NCI-H82 treated with DMSO at 0.1 percent for 48 hours (cell line): ENCODE measurements around the gene NR2F1.
A peak's percentile ranks its signal among the peaks of the same experiment; 100 is the strongest.

ENCODE experiments used
- DNase-seq: peaks from one replicate; lab custom pipeline; 2025; ENCODE audit not compliant: unreplicated experiment; lab: John Stamatoyannopoulos, UW

Gene NR2F1

DNA sequence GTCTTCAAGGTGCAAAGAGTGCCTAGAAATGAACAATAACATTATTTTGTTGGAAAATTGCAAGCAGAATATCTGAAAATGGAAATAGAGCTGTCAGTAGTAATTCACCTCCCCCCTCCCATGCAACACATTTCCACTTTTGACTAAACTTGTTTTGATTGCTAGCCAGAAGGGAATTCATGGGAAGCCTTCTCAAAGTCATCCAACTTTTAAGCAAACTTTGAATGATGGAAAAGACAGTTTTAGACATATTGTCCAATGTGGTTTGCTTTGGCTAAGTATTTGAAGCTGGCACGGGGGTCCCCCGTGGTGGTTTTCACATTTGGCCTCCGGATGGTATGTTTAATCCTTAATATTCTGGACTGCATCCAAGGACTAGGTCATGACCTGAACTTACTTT lies 7.5 kb downstream of the NR2F1 start:
- DNase-seq: no peak

DNA sequence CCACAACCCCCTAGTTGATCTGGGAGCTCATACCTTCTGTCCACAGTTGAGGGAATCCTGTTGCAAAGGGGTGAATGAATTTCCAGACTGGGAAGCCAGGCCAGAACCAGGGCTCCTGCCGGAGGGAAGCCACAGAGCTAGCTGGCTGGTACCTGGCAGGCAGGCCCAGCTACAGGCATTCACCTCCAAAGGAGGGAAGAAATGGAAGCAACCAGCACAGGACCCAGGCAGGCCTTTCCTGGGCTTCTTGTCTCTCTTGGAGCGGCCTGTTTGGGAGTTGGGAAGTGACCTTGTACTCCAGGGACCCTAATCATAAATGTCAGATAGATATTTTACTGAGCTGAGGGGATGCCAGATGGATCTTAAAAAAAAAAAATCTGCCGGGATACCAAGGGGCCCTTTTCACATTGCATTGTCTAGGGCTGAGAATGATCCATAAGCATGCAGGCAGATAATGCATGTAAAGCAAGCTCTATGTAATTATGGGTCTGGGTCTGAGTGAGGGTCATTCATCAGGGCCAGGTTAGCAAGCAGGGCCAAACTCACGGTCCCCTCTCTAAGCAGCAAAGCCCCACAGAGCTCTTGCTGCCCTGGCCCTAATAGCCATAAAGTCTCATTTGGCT lies 8.4 kb downstream of the NR2F1 start:
- no peak for DNase-seq

DNA sequence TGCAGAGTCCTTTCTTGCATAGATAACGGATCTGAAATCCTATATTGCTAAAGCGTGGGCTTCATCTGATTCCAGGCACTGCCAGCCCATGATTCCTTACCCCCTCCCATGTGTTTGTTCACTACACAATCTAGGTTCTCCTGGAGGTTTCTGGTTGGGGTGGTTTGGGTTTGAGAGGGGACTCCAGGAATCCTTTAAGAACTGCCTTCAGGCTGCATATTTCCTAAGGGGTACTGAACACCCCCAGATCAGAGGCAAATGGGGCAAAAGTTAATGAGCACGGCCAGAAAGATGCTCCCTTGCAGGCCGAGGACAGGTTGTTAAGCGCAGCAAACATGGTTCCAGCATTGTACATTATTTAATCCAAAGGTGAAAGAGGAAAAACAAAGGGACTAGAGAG lies 9.9 kb downstream of the NR2F1 start:
- no peak for DNase-seq

DNA sequence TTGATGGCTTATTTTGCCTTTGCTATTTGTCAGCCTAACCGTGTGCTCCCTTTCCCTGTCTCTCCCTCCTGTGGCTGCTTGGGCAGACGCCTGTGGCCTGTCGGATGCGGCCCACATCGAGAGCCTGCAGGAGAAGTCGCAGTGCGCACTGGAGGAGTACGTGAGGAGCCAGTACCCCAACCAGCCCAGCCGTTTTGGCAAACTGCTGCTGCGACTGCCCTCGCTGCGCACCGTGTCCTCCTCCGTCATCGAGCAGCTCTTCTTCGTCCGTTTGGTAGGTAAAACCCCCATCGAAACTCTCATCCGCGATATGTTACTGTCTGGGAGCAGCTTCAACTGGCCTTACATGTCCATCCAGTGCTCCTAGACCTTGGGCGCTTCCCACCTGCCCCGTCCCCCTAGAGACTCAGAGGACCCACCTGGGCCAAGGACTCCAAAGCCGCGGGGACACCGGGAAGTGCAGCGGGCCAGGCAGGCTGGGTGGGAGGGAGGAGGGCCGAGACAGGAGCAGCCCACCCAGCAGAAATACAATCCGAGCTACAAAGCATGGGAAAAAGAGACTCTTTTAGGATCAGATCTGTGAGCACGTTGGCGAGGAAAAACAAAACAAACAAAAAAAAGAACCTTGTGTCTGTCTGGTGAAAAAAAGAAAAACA lies 10.6 kb downstream of the NR2F1 start:
- DNase-seq: no peak

DNA sequence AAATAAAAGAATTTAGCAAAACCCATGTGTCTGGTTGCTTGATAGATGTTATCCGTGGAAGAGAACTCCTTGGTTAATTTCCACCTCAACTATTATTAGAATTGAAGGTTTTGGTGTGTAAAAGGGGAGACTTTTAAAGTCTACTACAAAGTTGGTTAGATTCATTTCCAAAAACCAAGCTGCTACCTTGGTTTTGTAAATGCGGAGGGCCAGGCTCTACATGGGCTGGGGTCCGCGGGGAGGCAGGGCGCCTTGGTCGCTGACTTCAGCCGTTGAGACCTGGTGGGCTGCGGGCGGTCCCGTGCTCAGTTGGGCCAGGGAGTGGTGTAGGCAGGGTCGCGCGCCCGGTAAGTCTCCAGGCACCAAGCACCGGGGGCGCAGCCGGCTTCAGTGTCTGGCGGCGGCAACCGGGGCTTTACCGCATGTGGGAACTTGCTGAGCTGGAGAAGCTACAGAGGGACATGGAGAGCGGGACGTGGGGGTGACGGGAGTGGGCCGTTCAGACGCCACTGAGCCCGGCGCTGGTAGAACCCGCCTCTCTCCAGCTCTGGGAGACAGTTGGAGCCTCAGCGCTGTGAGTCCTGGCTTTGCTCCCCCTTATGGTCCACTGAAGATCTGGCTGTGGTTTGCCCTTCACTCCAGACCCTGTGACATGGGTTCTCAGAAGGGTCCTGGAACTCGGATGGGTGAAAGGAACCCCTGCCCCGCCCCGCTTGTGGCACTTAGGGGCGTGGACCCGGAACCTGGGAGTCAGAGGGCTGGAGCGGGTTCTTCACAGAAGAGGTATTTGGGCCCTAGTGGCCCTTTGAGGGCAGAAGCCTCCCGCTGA lies 11.8 kb downstream of the NR2F1 start:
- no peak for DNase-seq

DNA sequence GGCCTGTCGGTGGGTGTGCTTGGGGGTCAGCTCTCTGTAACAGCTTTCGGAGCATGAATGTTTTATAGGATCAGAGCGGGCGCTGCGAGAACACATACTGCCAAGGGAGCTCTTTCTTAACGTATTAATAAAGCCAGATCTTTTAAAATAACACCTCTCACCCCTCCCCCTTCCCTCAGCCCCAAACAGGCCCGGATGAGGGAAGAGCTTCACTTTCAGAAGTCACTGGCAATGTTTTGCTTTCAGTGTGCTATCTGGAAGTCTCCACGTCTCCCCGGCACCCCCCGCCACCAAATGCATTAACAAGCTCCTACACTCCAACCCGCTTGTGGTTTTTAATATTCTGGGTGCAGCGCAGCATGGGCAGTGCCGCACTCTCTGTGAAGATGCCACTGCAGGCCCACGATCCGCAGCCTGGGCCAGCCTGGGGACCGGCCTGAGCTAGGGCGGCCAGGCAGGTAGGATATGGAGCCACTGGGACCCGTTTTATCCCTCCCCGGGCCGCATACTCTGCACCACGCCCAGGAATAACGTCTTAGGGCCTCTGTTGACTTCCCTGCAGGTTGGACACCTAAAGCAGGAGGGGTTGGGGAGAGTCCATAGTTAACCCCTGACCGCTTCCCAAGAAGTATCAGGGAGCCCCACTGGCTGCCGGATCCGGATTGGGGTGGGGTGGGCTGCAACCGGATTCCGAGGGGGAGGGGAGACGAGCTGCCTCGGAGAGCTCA lies 12.6 kb downstream of the NR2F1 start:
- DNase-seq: no peak

DNA sequence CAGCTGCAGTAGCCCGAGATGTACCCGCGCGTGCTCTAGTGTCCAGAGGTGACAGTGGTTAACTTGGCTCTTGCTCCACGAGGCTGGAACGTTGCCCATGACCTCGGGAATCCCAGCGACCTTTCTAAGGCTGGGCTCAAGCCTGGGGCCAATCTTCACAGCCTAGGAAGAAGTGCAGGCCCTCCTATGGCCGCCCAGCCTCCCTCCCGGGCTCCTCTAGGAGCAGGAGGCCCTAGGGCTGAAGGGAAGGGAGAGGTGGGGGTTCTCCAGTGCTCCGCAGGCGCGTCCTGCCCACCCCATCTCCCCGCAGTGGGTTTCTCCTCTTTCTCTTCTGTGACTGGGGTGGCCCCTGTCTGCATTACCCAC lies 13.3 kb downstream of the NR2F1 start:
- no peak for DNase-seq

DNA sequence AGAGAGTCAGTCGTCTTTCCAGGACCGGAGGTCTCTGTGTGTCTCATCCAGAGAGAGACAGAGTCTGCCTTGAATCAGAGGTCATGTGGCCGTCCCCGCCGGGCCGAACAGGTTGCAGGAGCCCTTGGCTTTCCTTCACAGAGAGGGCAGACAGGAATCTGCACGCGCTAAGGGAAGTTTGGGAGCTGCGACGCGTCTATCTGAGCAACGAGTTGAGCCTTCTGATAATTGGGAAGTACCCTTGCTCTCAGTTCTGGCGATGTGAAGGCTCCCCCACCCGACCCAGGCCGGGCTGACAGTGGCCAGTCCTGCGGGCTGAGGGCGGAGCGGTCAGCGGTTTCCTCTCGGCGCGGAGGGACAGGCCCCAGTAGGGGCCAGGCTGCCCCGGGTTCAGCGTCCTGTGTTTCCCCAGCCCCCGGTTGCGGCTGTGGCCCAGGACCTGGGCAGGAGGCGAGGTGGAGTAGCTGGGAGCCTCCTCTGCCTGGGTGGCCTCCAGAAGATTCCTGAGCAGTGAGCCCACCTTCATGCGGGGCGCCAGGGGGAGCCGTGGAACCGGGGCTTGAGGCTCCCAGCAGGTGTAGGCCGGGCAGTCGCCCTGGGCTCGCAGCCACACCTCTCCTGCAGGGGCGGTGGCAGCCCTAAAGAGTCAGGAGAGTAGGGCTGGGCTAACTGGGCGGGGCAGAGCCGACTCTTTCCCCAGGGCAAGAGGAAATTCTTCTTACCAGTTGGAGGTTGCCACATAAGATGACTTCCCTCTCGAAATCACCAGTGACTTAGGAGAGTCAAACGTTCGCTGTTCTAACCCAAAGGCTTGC lies 13.9 kb downstream of the NR2F1 start:
- DNase-seq: no peak

DNA sequence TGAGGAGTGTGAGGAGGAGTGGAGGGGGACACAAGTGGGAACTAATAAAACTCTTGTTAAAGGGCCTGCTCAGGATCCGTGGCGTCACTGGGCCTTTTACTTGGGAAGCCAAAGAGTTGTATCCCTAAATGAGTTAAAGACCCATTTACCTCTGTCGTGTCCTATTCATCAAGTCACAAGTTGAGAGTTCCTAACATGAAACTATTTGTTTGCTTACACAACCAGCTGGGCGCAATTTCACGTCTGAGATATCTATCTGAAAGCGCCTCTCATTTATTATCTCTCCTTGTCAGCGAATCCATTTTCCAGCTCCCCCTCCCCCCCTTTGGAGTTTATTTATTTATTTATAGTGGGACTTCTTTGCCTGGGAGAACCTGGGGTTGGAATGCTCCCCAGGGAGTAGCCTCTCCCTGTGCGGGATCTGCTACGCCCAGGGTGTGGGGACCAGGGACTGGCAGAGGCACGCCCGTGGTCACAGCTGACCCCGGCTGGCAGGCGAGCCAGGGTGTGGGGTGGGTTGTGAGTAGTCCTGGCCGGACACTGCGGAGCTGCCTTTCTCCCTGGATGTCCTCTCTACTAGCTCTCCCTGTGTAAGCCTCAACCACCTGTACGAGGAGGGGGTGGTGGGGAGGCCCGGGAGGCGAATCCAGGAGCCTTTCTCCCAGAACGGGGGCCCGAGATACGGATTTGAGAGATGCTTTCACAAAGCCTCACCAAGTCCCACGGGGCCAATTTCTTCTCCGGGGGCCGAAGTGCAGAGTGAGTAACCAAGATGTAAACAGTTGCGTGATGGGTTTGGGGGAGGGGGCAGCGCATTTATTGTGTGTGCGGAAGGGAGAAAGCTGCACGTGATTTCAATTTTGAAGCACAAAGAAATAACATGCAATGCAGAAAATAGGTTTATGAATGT lies 15.3 kb downstream of the NR2F1 start:
- DNase-seq: no peak

DNA sequence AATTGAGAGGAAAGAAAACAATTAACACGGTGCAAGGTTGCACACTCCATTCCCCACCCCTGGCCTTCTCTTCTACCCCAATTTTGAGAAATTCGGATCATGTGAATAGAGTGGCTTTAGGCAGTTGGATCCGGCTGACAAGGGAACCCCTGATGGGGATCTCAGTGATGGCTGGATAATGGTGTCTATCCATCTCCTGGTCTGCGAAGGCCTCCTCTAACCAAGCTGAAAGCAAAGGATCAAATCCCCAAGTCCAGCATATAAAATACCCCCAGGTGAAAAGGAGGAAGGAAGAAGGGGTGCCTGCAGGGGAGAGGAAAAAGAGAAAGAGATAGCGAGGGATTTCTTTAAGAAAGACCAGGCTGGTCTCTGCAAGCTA lies 16.0 kb downstream of the NR2F1 start:
- DNase-seq: no peak

DNA sequence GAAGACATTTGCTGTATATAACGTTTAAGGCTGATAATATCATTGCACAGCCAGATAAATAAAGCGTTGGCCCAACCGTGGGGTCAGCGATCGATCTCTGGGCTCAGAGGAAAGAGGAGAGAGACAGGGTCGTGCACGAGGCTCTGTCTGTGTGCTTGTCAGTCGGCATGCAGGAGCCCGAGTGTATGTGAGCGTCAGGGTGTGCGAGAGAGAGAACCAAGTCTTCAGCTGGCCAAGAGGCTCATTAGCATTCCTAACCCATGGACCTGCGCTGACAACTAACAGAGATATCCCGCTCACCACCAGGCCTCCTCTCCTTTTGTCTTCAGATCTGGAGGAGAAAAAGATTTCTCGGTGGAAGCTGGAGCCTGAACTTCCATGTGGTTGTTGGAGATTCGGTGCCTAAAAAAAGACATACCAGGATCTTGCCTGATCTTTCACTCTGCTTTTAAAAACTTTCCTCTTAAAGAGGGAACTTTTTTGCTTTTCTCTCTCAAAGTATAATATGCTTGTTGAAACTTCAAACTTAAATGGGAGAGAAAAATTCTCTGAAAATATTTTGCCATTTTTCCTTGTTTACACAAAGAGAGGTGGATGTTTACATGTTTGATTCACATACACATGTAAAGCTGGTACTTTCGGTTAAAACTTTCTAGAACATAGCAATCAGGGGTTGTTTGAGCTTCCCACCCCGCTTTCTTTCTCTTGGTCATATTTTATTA lies 16.5 kb downstream of the NR2F1 start:
- DNase-seq: no peak

DNA sequence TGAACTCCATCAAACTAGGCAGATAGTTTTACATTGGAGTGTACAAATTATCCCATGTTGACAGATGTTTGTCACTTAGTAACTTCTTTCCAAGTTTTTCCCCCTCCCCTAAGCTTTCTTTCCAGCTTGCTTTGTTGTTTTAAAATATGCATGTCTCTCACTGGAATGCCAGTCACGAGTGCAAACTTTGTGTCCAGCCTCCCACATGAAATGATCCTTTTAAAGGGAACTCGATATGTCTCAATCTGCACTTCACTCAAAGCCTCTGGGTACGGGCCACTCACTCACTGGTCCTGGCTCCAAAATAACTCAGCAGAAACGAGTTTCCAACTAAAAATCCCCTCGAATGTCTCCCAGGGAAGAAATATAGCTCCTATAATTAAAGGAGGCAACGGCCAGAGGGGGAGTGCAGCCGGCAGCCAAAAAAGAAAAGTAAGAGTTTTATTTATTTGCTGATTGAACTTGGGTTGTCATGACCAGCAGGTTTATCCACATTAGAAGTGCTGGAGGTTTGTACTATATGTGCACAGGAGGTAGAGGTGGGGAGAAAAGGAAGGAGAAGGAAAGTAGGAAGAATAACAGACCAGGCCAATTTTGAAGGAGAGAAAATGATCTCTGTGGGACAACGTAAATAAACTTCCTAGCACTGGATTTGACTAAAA lies 17.5 kb downstream of the NR2F1 start:
- no peak for DNase-seq

DNA sequence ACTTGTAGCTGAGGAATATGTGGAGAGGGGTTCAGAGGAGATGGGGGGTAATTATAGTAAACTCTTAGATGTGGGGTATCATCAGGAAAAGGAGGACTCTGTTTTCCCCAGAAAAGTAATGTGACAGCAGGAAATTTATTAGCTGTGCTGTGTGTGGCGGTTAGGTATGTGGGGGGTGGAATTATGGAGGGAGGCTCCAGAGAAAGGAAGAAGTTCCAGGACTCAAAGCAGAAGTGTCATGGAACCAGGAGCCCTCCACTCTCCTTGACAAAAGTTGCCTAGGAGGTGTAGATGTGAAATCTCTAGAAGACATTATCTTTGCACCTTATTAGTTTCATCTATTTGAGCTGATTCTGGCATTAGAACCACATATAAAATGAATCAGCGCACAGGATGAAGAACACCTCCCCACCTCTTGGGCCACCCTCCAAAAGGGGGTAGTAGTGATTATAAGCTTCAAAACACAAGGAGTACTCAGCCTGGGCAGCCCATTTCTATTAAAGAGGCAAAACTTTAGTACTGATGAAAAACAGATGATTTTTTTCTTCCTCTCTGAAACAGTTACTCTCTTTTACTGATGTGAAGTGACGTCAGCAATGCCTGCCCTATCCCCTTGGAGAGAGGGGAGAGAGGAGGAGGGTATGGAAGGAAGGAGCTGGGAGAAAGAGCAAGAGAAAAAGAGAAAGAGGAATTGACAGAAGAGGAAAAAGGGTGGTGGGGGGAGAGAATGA lies 18.2 kb downstream of the NR2F1 start:
- no peak for DNase-seq

DNA sequence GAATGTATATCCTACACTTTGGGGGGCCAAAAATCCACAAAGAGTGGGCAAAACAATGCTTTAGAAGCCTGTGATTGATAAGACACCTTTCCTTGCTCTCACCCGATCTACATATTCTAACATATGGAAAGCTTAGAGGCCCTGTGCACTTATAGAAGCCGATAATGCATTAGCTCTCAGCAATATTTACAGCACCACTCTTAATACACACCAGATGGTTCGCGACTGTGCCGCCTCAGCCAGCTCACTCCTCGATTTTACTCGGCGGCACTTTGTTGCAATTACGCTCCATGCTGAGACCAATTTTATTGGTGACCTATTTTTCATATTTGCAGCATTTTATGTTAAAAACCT lies 18.8 kb downstream of the NR2F1 start:
- DNase-seq: peak; percentile 84

DNA sequence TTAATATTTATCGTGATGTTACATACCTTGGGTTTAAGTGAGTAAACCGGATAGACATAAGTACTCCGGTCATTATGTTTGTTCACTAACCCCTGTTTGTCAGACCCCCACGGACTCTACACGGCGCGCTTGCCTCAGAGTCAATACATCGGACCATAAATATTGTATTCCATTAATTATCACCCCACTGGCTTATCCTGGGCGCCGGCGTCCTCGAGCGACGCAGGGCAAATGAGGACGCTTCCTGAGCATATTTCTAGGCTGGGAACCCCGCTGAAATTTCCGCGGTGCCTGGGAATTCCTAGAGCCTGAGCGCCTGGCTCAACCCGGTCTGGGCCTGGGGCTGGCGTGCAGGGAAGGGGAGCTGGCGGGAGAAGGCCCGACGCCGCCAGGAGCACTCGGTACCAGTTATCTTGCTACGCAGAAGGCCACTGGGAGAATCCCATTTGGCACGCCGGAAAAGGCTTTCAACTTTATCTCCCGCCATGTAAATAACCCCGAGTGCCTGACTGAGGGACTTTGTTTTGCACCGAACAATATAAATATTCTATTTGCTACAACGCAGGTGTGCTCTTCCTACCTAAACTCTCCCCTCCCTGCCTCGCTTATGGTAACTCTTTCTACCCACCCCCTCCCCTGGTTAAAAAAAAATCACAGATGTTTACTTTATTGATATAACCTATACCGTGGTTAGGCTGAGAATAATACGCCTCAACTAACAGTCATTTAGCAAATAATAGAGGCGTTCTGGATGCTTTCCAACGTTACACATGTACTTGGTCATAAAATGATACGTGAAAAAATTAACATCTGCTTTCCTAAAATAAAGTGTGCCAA lies 19.4 kb downstream of the NR2F1 start:
- DNase-seq: peak; percentile 61

DNA sequence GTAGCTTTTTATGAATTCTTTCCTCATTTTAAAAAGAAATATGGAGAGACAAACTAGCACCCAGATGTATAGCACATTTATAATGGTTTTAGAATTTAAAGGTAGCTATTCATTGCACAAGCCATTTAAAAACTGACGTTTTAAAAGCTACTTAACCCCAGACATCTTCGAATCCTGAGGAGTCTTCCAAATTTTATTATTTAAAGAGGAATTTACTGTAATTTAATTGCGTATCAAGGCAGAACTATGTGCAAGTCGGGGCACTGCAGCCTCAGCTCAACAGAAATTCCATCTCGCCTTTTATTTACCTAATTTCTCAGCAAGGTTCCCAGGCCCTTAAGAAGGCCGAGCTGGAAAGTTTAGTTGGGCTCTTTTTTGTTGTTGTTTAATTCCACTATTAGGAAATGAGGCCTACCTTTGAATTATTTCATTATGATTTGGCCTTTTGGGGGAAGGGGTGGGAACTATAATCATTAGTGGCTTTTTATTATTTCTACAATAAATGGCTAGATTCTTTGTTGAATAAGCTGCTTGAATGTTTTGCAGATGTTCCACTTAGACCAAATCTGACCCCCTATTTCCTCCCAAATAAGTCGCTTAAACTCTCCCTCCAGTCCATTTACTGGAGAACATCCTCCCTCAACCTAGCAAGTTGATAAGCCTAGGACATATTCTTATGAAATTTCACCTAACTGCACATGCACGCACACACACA lies 20.2 kb downstream of the NR2F1 start:
- no peak for DNase-seq
